Measurements from ENCODE around the gene KCNK1. TPM values are rescaled to one million over a fixed set of nuclear protein-coding genes. Genes with fewer than 3 reads are reported as not detected.

Gene KCNK1
- total and polyA plus RNA-seq, 3 experiments from 2014 or later = 1.1 to 1.4 TPM; not detected in 1

- peaks cover 0 to 5% (median 2%) of the 10 kb centered on the region in 5 donors for H3K9me3 Mint-ChIP-seq
- H3K4me3 ChIP-seq (ENCODE audit: low read length) = no peak overlapping the region
- H3K4me1 Mint-ChIP-seq = no peaks in the 10 kb centered on the region
- no peaks in the 10 kb centered on the region for H3K4me1 ChIP-seq (ENCODE audit: insufficient read depth, low read length)
- H3K36me3 ChIP-seq (ENCODE audit: insufficient read depth, low read length) = no peaks in the 10 kb centered on the region
- ChIA-PET CTCF (no interaction called here), POLR2A (no interaction called here)
- H3K9me3 ChIP-seq (ENCODE audit: low read length) = no peaks in the 10 kb centered on the region
- H3K27me3 Mint-ChIP-seq = peaks cover 1 to 17% of the 10 kb centered on the region in 2 donors
- no peaks in the 10 kb centered on the region for H3K36me3 Mint-ChIP-seq
- H3K27ac Mint-ChIP-seq = no peak overlapping the region
- H3K27ac ChIP-seq (ENCODE audit: low read depth, low read length) = no peak overlapping the region
- no peak for DNase-seq
- no peak overlapping the region for H3K4me3 Mint-ChIP-seq
- no peaks in the 10 kb centered on the region for H3K27me3 ChIP-seq (ENCODE audit: insufficient read depth, low read length, poor library complexity, severe bottlenecking)
Observed at GRCh38 chr1:233710031-233710430, 96.1 kb downstream of the KCNK1 start.

- H3K9me3 ChIP-seq (ENCODE audit: low read length) = no peaks in the 10 kb centered on the region
- Mint-ChIP-seq H3K27ac (no peak overlapping the region), H3K4me3 (no peak overlapping the region), H3K27me3 (peaks cover 1 to 17% of the 10 kb centered on the region in 2 donors), H3K36me3 (no peaks in the 10 kb centered on the region), H3K4me1 (no peaks in the 10 kb centered on the region), H3K9me3 (peaks cover 0 to 5% (median 2%) of the 10 kb centered on the region in 5 donors)
- POLR2A ChIA-PET = no interaction called here
- DNase-seq = no peak
- H3K4me3 ChIP-seq (ENCODE audit: low read length) = no peak overlapping the region
- H3K36me3 ChIP-seq (ENCODE audit: insufficient read depth, low read length) = no peaks in the 10 kb centered on the region
- CTCF ChIA-PET = no interaction called here
- H3K27me3 ChIP-seq (ENCODE audit: insufficient read depth, low read length, poor library complexity, severe bottlenecking) = no peaks in the 10 kb centered on the region
- no peaks in the 10 kb centered on the region for H3K4me1 ChIP-seq (ENCODE audit: insufficient read depth, low read length)
- no peak overlapping the region for H3K27ac ChIP-seq (ENCODE audit: low read depth, low read length)
Observed at GRCh38 chr1:233710507-233710906, 96.6 kb downstream of the KCNK1 start.

- CTCF ChIA-PET = no interaction called here
- Histone ChIP-seq H3K4me3 (ENCODE audit: low read length) (no peak overlapping the region), H3K27me3 (ENCODE audit: insufficient read depth, low read length, poor library complexity, severe bottlenecking) (no peaks in the 10 kb centered on the region), H3K27ac (ENCODE audit: low read depth, low read length) (no peak overlapping the region), H3K36me3 (ENCODE audit: insufficient read depth, low read length) (no peaks in the 10 kb centered on the region), H3K4me1 (ENCODE audit: insufficient read depth, low read length) (no peaks in the 10 kb centered on the region), H3K9me3 (ENCODE audit: low read length) (no peaks in the 10 kb centered on the region)
- POLR2A ChIA-PET = no interaction called here
- no peak for DNase-seq
- no peaks in the 10 kb centered on the region for H3K36me3 Mint-ChIP-seq
- no peak overlapping the region for H3K27ac Mint-ChIP-seq
- H3K4me3 Mint-ChIP-seq = no peak overlapping the region
- peaks cover 1 to 17% of the 10 kb centered on the region in 2 donors for H3K27me3 Mint-ChIP-seq
- H3K9me3 Mint-ChIP-seq = peaks cover 0 to 5% (median 2%) of the 10 kb centered on the region in 5 donors
- H3K4me1 Mint-ChIP-seq = no peaks in the 10 kb centered on the region
Observed at GRCh38 chr1:233714631-233715217, 100.8 kb downstream of the KCNK1 start.

- H3K9me3 Mint-ChIP-seq = peaks cover 0 to 2% (median 0%) of the 10 kb centered on the region in 5 donors
- no peak overlapping the region for H3K4me3 Mint-ChIP-seq
- Histone ChIP-seq H3K36me3 (ENCODE audit: insufficient read depth, low read length) (no peaks in the 10 kb centered on the region), H3K4me3 (ENCODE audit: low read length) (no peak overlapping the region), H3K27ac (ENCODE audit: low read depth, low read length) (no peak overlapping the region), H3K9me3 (ENCODE audit: low read length) (no peaks in the 10 kb centered on the region), H3K4me1 (ENCODE audit: insufficient read depth, low read length) (no peaks in the 10 kb centered on the region), H3K27me3 (ENCODE audit: insufficient read depth, low read length, poor library complexity, severe bottlenecking) (no peaks in the 10 kb centered on the region)
- H3K4me1 Mint-ChIP-seq = no peaks in the 10 kb centered on the region
- H3K36me3 Mint-ChIP-seq = no peaks in the 10 kb centered on the region
- ChIA-PET POLR2A (no interaction called here), CTCF (no interaction called here)
- peaks cover 7 to 8% of the 10 kb centered on the region in 2 donors for H3K27me3 Mint-ChIP-seq
- no peak for DNase-seq
- no peak overlapping the region for H3K27ac Mint-ChIP-seq
Observed at GRCh38 chr1:233718057-233718456, 104.2 kb downstream of the KCNK1 start.

GRCh38 chr1:233719655-233720341 is 105.9 kb downstream of the KCNK1 start:
- no peak for DNase-seq
- no peaks in the 10 kb centered on the region for H3K9me3 Mint-ChIP-seq
- H3K4me1 ChIP-seq (ENCODE audit: insufficient read depth, low read length) = no peaks in the 10 kb centered on the region
- H3K27me3 ChIP-seq (ENCODE audit: insufficient read depth, low read length, poor library complexity, severe bottlenecking) = no peaks in the 10 kb centered on the region
- H3K27ac ChIP-seq (ENCODE audit: low read depth, low read length) = no peak overlapping the region
- H3K4me3 ChIP-seq (ENCODE audit: low read length) = no peak overlapping the region
- no peaks in the 10 kb centered on the region for H3K36me3 Mint-ChIP-seq
- H3K9me3 ChIP-seq (ENCODE audit: low read length) = no peaks in the 10 kb centered on the region
- ChIA-PET POLR2A (no interaction called here), CTCF (no interaction called here)
- no peaks in the 10 kb centered on the region for H3K4me1 Mint-ChIP-seq
- no peak overlapping the region for H3K4me3 Mint-ChIP-seq
- no peaks in the 10 kb centered on the region for H3K36me3 ChIP-seq (ENCODE audit: insufficient read depth, low read length)
- H3K27ac Mint-ChIP-seq = no peak overlapping the region
- peaks cover 4 to 8% of the 10 kb centered on the region in 2 donors for H3K27me3 Mint-ChIP-seq

GRCh38 chr1:233721004-233721595 is 107.2 kb downstream of the KCNK1 start:
- DNase-seq = no peak
- Mint-ChIP-seq H3K36me3 (no peaks in the 10 kb centered on the region), H3K27ac (peak overlapping the region in 1 of 8 donors; percentile 79), H3K9me3 (no peaks in the 10 kb centered on the region), H3K4me3 (no peak overlapping the region), H3K27me3 (peaks cover 4 to 11% of the 10 kb centered on the region in 2 donors), H3K4me1 (no peaks in the 10 kb centered on the region)
- H3K36me3 ChIP-seq (ENCODE audit: insufficient read depth, low read length) = no peaks in the 10 kb centered on the region
- ChIA-PET POLR2A (no interaction called here), CTCF (no interaction called here)
- no peaks in the 10 kb centered on the region for H3K4me1 ChIP-seq (ENCODE audit: insufficient read depth, low read length)
- no peaks in the 10 kb centered on the region for H3K27me3 ChIP-seq (ENCODE audit: insufficient read depth, low read length, poor library complexity, severe bottlenecking)
- H3K27ac ChIP-seq (ENCODE audit: low read depth, low read length) = no peak overlapping the region
- H3K9me3 ChIP-seq (ENCODE audit: low read length) = no peaks in the 10 kb centered on the region
- H3K4me3 ChIP-seq (ENCODE audit: low read length) = no peak overlapping the region
